Measurements from ENCODE around the gene ADGRF4. TPM values are rescaled to one million over a fixed set of nuclear protein-coding genes. Genes with fewer than 3 reads are reported as not detected.

ADGRF4 gene
- total RNA-seq, 1 experiment from 2014 or later: not detected

DNA sequence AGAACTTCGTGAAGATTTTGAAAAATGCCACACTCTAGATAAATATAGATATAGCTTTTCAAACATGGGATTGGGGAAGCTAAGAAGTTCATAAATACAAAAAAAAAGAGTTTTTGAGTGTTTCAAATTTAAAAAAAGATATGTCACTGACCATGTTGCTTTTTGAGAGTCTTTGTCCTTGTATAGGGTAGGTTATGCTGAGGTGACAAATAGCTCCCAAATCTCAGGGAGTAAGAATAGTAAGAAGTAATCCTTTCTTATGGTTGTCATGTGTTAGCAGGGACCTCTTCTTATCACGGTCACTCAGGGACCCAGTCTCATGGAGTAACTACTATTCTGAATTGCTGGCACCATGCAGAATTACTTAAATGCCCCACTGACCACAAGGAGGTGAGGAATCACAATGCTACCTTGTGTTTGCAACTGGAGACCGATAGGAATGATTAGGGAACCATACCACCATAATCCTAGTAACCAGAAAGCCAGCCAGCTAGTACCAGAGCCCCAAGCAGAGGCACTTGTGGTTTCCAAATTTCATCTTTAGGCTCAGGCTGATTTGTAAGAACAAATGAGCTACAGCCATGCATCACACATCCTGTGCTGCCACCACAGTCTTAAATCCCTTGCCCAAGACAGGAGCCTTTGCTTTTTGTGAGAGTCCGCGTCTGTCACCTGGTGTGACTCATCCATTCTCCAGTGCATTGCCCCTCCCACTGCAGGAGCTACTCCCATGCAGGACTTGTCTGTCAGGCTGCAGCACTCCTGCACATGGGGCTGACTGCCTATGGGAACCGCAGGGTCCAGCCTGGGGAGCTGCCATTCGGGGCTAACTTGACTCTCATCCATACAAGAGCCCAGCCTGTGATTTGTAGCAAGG, 42.4 kb upstream of the ADGRF4 start:
- no peaks in the 10 kb centered on the region for H3K9me3 ChIP-seq (ENCODE audit: control insufficient read depth, low read depth, low read length)
- no peak overlapping the region for H2BK5ac ChIP-seq (ENCODE audit: insufficient read length, low read length)
- WGBS (ENCODE audit: extremely low coverage, insufficient read length, low lambda C conversion rate): no CpG with 5 or more reads among the region's 7 CpGs
- no peaks in the 10 kb centered on the region for H3K9me3 Mint-ChIP-seq
- H3K18ac ChIP-seq (ENCODE audit: insufficient read length, low read depth, low read length): no peak overlapping the region
- no peaks in the 10 kb centered on the region for H3K23me2 ChIP-seq (ENCODE audit: insufficient read length, low read depth, low read length, poor library complexity, severe bottlenecking)
- peak; percentile 90 for DNase-seq
- H3K36me3 Mint-ChIP-seq (ENCODE audit: insufficient read depth in 1 of 3, low read depth in 3 of 3): no peaks in the 10 kb centered on the region
- H2BK15ac ChIP-seq (ENCODE audit: low read depth, low read length): no peak overlapping the region
- H3K79me1 ChIP-seq (ENCODE audit: insufficient read depth, low read depth, low read length, poor library complexity, severe bottlenecking): no peaks in the 10 kb centered on the region
- TF ChIP-seq, protein P1, sequence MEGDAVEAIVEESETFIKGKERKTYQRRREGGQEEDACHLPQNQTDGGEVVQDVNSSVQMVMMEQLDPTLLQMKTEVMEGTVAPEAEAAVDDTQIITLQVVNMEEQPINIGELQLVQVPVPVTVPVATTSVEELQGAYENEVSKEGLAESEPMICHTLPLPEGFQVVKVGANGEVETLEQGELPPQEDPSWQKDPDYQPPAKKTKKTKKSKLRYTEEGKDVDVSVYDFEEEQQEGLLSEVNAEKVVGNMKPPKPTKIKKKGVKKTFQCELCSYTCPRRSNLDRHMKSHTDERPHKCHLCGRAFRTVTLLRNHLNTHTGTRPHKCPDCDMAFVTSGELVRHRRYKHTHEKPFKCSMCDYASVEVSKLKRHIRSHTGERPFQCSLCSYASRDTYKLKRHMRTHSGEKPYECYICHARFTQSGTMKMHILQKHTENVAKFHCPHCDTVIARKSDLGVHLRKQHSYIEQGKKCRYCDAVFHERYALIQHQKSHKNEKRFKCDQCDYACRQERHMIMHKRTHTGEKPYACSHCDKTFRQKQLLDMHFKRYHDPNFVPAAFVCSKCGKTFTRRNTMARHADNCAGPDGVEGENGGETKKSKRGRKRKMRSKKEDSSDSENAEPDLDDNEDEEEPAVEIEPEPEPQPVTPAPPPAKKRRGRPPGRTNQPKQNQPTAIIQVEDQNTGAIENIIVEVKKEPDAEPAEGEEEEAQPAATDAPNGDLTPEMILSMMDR (conservative IDR thresholded peaks at IDR 0.05): no peak
- H3T11ph ChIP-seq (ENCODE audit: low read length): no peak overlapping the region
- H3K27ac ChIP-seq (ENCODE audit: insufficient read length, low read depth, low read length): no peak overlapping the region
- no peak overlapping the region for H2BK12ac ChIP-seq (ENCODE audit: insufficient read length, low read depth, low read length)
- H3K23ac ChIP-seq (ENCODE audit: insufficient read length, low read depth, low read length): no peak overlapping the region
- no peak overlapping the region for H3K4me3 Mint-ChIP-seq
- H2AFZ ChIP-seq (ENCODE audit: low read length): no peak overlapping the region
- H3K4me1 ChIP-seq (ENCODE audit: insufficient read depth, low read length): peaks cover 4% of the 10 kb centered on the region; the same call in 1 of the 2 replicates
- H3K27me3 ChIP-seq (ENCODE audit: insufficient read depth, low read length): no peaks in the 10 kb centered on the region
- H3K79me2 ChIP-seq (ENCODE audit: insufficient read depth, low read length): no peaks in the 10 kb centered on the region
- H3K27me3 Mint-ChIP-seq (ENCODE audit: low read depth): no peaks in the 10 kb centered on the region
- no peak overlapping the region for H2AK5ac ChIP-seq (ENCODE audit: insufficient read length, low read length)
- H3K4me2 ChIP-seq (ENCODE audit: insufficient read depth, insufficient read length, low read length): no peak overlapping the region
- no peak overlapping the region; the same call in 1 of the 2 replicates for H3K14ac ChIP-seq (ENCODE audit: insufficient read depth, low read length)
- no peak overlapping the region for H4K5ac ChIP-seq (ENCODE audit: insufficient read length, low read depth, low read length)
- no peak overlapping the region for H3K27ac Mint-ChIP-seq
- no peak overlapping the region for H4K8ac ChIP-seq (replicated peaks; ENCODE audit: insufficient read length, low read depth, low read length)
- no peak overlapping the region for H2BK120ac ChIP-seq (ENCODE audit: low read depth, low read length, poor library complexity, severe bottlenecking)
- no peak overlapping the region for H3K9ac ChIP-seq (ENCODE audit: extremely low read depth, insufficient read length, low read length)
- H3K56ac ChIP-seq (ENCODE audit: insufficient read length, low read depth, low read length): no peak overlapping the region
- no peak overlapping the region for H3K4ac ChIP-seq (ENCODE audit: low read depth, low read length)
- no peaks in the 10 kb centered on the region for H4K20me1 ChIP-seq (ENCODE audit: control insufficient read depth, insufficient read depth, insufficient read length)
- H3K4me1 Mint-ChIP-seq: peaks cover 9 to 11% of the 10 kb centered on the region in 2 experiments
- no peak overlapping the region for H4K91ac ChIP-seq (ENCODE audit: insufficient read length, low read depth, low read length)
- H2BK20ac ChIP-seq (ENCODE audit: low read depth, low read length, poor library complexity, severe bottlenecking): no peak overlapping the region

All from H9 (cell line).